Heart left ventricle (tissue), 16 donors: ENCODE results near the gene MPZ. TPM values are rescaled to one million over a fixed set of nuclear protein-coding genes. Genes with fewer than 3 reads are reported as not detected.

ENCODE experiments used
- ATAC-seq, 4 donors: fragments of 200-7000 bp; cut with Tn5 transposase; one replicate each; pipeline ENCODE4 v1.9.1; 2020 to 2022; ENCODE audit warnings: moderate library complexity in 4 of 4, mild to moderate bottlenecking in 3 of 4, moderate number of reproducible peaks in 1 of 4
- DNase-seq, 5 donors: peaks; one replicate each; pipeline ENCODE4 v3.0.0-alpha.2; 2020
- H3K27ac ChIP-seq, 12 donors: fragments of 200-600 bp; sonication (generic) in 4 of 12; one replicate each; pipeline versions ENCODE4 v1.5.0 to v1.8.0; 2016 to 2022; ENCODE audit warnings: mild to moderate bottlenecking in 2 of 12
- H3K27me3 ChIP-seq, 9 donors: fragments of 200-600 bp; sonication (generic) in 2 of 9; one replicate each; pipeline versions ENCODE4 v1.5.1 to v1.8.0; 2016 to 2022; ENCODE audit warnings: mild to moderate bottlenecking in 3 of 9
- H3K36me3 ChIP-seq, 9 donors: fragments of 200-600 bp; sonication (generic) in 2 of 9; one replicate each; pipeline versions ENCODE4 v1.5.0 to v1.8.0; 2018 to 2022; ENCODE audit warnings: mild to moderate bottlenecking in 2 of 9
- H3K4me1 ChIP-seq, 12 donors: fragments of 200-600 bp; sonication (generic) in 4 of 12; one replicate each; pipeline versions ENCODE4 v1.5.0 to v1.8.0; 2016 to 2022; ENCODE audit warnings: mild to moderate bottlenecking in 3 of 12
- H3K4me3 ChIP-seq, 12 donors: fragments of 200-600 bp; sonication (generic) in 4 of 12; one replicate each; pipeline versions ENCODE4 v1.5.0 to v1.8.0; 2017 to 2022; ENCODE audit warnings: mild to moderate bottlenecking in 9 of 12, moderate library complexity in 4 of 12
- H3K9me3 ChIP-seq, 12 donors: fragments of 200-600 bp; sonication (generic) in 4 of 12; one replicate each; pipeline versions ENCODE4 v1.5.0 to v1.8.0; 2016 to 2022; ENCODE audit warnings: mild to moderate bottlenecking in 1 of 12
- CTCF ChIP-seq, 12 donors: fragments of 200-600 bp; sonication (generic) in 4 of 12; IDR thresholded peaks; one replicate each; pipeline versions ENCODE4 v1.5.0 to v1.8.0; 2018 to 2022; ENCODE audit warnings: antibody characterized with exemption in 12 of 12, mild to moderate bottlenecking in 5 of 12
- POLR2A ChIP-seq, 2 donors: fragments of 450-650 bp; IDR thresholded peaks; one replicate each; pipeline ENCODE4 v1.6.1; 2017; ENCODE audit warnings: antibody characterized with exemption in 2 of 2, mild to moderate bottlenecking in 2 of 2, moderate library complexity in 2 of 2
- WGBS, 4 donors: extraction: QIAGEN DNeasy Blood & Tissue Kit in 2 of 4; methylation state at CpG; one replicate each; pipeline versions ENCODE4 v1.1.5 to v1.1.7; 2013 to 2018; 5-methylcytosine and 5-hydroxymethylcytosine counted together
- intact Hi-C, 10 donors: fragments of 100-400 bp; cut with DNase I; formaldehyde crosslinking; loops; one replicate each; pipeline versions ENCODE4 v1.11.1 to v1.14.2; 2022
- polyA plus RNA-seq, 2 donors: library from polyadenylated mRNA; stranded (reverse); fragments of 200-250 nt; gene quantifications; one replicate each; pipeline ENCODE4 v1.2.3, GENCODE V29; 2013
- total RNA-seq, 9 donors: library from RNA; depleted of rRNA in 2 of 9; stranded (reverse); fragments of >200 nt in 2 of 9; fragmentation: NEBNext Ultra II Directional in 3 of 9; extraction: Animal tissue kit (Norgen Biotek cat#: 25700) in 3 of 9; gene quantifications; one replicate each; pipeline versions ENCODE4 v1.1.0 to v1.2.4, GENCODE V29; 2016 to 2023
- donor health status: ischemic (EF 13 %, LVEDD 7.1; RV severe dilation, severe dysfunction).
- donor health status: healthy with polysubstance abuse.
- donor health status: DM: no; HTN: yes; CAD: no.
- donor health status: DM: no; HTN: no; CAD: no.
- donor health status: ischemic (EF 25% LVEDD 6.9; RV normal size, moderate dysfunction).
- donor health status: ischemic (EF 25% LVEDD 5.7; RV mildly dilated, moderate dysfunction).
- donor health status: healthy.
- donor health status: DM: yes; HTN: yes; CAD: no.
- donor health status: ischemic (EF 35%, LVEDD 5.7; RV mildly dilated, moderate dysfunction).
- donor health status: nonischemic (EF 11% LVEDD 7.7; RV severe dilation, severe dysfunction).
- donor health status: DM: yes; HTN: yes; CAD: no.
- donor health status: PGD.
- donor health status: ischemic (EF 29% LVEDD 5.4; RV normal size, mild dysfunction).
- donor health status: nonischemic (EF 23%, LVEDD 6.1; RV moderate dilation, normal function).

The MPZ gene
- total and polyA plus RNA-seq, 11 donors: 0.90 to 5.6 (median 2.3) TPM

- Histone ChIP-seq H3K36me3 (no peaks in the 10 kb centered on the region), H3K27me3 (no peaks in the 10 kb centered on the region), H3K4me3 (no peak overlapping the region), H3K27ac (no peak overlapping the region), H3K4me1 (no peaks in the 10 kb centered on the region), H3K9me3 (no peaks in the 10 kb centered on the region)
- no peak for TF ChIP-seq POLR2A (IDR thresholded peaks at IDR 0.05)
- TF ChIP-seq CTCF (IDR thresholded peaks at IDR 0.05): no peak
- intact Hi-C loops: no loop called here
- WGBS, 4 donors: 90 to 97% (median 93%) methylated on average over 2 of the region's 2 CpGs
- DNase-seq: no peak
- no peak for ATAC-seq
Observed at GRCh38 chr1:161285113-161285512, 24.7 kb downstream of the MPZ start.

DNA sequence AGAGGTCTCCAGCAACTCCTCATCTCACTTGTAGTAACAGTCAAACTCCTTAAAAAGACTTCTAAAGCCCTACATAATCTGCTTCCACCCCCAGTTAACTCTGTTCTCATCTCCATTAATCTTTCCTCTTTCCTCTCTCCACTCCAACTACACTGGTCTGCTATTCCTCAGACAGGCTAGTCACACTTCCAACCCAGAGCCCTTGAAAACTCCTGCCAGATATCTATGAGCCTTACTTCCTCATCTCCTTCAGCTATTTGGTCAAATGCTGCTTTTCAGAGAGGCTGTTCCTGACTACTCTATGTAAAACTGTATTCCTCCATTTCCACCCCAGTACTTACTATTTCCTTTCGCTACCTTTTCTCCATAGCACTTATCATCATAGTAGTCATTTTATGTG, 26.8 kb downstream of the MPZ start:
- TF ChIP-seq POLR2A (IDR thresholded peaks at IDR 0.05) (no peak), CTCF (IDR thresholded peaks at IDR 0.05) (no peak)
- Histone ChIP-seq H3K36me3 (no peaks in the 10 kb centered on the region), H3K27ac (no peak overlapping the region), H3K27me3 (no peaks in the 10 kb centered on the region), H3K9me3 (no peaks in the 10 kb centered on the region), H3K4me1 (no peaks in the 10 kb centered on the region), H3K4me3 (no peak overlapping the region)
- DNase-seq: no peak
- WGBS, 4 donors: 96 to 98% (median 98%) methylated on average over 1 of the region's 1 CpG
- no peak for ATAC-seq
- intact Hi-C loops: no loop called here

GRCh38 chr1:161274874-161275273, 34.9 kb downstream of the MPZ start:
- Histone ChIP-seq H3K9me3 (no peaks in the 10 kb centered on the region), H3K4me1 (no peaks in the 10 kb centered on the region), H3K36me3 (no peaks in the 10 kb centered on the region), H3K27me3 (peaks cover 0 to 10% (median 0%) of the 10 kb centered on the region in 9 donors), H3K27ac (no peak overlapping the region), H3K4me3 (no peak overlapping the region)
- intact Hi-C loops: no loop called here
- 46 to 52% (median 50%) methylated on average over 3 of the region's 3 CpGs for WGBS, 4 donors
- TF ChIP-seq POLR2A (IDR thresholded peaks at IDR 0.05) (no peak), CTCF (IDR thresholded peaks at IDR 0.05) (no peak)
- no peak for ATAC-seq
- DNase-seq: no peak

GRCh38 chr1:161273402-161273801, 36.4 kb downstream of the MPZ start:
- ATAC-seq: no peak
- no peak for DNase-seq
- H3K4me3 ChIP-seq: no peak overlapping the region
- H3K9me3 ChIP-seq: no peaks in the 10 kb centered on the region
- no peak overlapping the region for H3K27ac ChIP-seq
- peaks cover 0 to 10% (median 0%) of the 10 kb centered on the region in 9 donors for H3K27me3 ChIP-seq
- WGBS, 4 donors: 53 to 73% (median 63%) methylated on average over 3 of the region's 3 CpGs
- intact Hi-C loops: no loop called here
- H3K4me1 ChIP-seq: no peaks in the 10 kb centered on the region
- TF ChIP-seq CTCF (IDR thresholded peaks at IDR 0.05) (no peak), POLR2A (IDR thresholded peaks at IDR 0.05) (no peak)
- no peaks in the 10 kb centered on the region for H3K36me3 ChIP-seq
